Measurements from ENCODE around the gene ZNF273.

DNA sequence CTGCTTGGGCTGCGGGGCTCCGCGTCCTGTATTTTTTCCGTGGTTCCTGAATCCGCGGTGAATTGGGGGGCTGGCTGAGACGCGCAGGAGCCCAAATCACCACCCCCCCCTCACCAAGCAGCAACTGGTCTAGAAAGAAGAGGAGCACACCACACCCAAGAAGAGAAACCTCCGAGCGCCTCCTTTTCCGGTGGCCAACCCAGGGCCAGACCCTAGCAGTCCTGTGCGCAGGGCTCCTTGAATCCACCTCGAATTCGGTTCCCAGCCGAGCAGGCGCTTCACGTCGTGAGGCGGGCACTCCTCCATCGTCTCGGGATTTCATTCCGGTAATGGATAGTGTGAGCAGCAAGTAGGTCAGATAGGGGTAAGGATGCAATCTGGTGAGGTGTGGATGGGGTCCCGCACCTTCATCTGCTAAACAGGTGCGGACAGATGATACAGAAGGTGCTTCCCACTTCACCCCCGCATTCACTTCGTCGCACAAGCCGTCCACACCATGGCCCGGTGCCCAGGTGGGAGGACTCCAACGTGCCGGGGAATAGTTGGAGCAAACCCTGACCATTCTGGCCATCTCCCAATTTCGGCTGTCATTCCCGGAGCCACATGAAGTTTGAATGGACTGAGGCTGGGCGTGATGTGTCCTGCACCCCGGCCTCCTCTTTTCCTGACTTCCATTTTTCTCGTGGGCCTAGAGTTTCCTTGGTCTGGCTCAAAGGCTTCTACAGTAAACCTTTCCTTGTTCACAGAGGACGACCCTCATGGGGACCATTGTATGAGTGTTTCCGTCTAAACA, 19.8 kb upstream of the ZNF273 start:
- TF ChIP-seq EZH2phosphoT487 (IDR thresholded peaks at IDR 0.05; ENCODE audit: borderline replicate concordance, low read length) = no peak
- TF ChIP-seq, protein P1, sequence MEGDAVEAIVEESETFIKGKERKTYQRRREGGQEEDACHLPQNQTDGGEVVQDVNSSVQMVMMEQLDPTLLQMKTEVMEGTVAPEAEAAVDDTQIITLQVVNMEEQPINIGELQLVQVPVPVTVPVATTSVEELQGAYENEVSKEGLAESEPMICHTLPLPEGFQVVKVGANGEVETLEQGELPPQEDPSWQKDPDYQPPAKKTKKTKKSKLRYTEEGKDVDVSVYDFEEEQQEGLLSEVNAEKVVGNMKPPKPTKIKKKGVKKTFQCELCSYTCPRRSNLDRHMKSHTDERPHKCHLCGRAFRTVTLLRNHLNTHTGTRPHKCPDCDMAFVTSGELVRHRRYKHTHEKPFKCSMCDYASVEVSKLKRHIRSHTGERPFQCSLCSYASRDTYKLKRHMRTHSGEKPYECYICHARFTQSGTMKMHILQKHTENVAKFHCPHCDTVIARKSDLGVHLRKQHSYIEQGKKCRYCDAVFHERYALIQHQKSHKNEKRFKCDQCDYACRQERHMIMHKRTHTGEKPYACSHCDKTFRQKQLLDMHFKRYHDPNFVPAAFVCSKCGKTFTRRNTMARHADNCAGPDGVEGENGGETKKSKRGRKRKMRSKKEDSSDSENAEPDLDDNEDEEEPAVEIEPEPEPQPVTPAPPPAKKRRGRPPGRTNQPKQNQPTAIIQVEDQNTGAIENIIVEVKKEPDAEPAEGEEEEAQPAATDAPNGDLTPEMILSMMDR (conservative IDR thresholded peaks at IDR 0.05; ENCODE audit: low read depth, low read length) = no peak

Data from PC-3 (cell line).